GM10266 (cell line): ENCODE results near the gene OCA2.
"Not testable (repeated sequence)": the region's sequence is repeated elsewhere in the genome, so short reads cannot be mapped to it uniquely, and the experiment has no call there.

Experiments
- DNase-seq: peaks from one replicate; pipeline ENCODE4 v3.0.0; 2012; ENCODE audit errors: extremely low spot score
- TF ChIP-seq, protein P1 (sequence below): IDR thresholded peaks from 2 replicates; pipeline ENCODE4 v1.5.1; 2012; ENCODE audit warnings: mild to moderate bottlenecking, low read depth; ENCODE audit not compliant: control insufficient read depth, insufficient read depth; ENCODE audit errors: missing control alignments

The OCA2 gene

DNA sequence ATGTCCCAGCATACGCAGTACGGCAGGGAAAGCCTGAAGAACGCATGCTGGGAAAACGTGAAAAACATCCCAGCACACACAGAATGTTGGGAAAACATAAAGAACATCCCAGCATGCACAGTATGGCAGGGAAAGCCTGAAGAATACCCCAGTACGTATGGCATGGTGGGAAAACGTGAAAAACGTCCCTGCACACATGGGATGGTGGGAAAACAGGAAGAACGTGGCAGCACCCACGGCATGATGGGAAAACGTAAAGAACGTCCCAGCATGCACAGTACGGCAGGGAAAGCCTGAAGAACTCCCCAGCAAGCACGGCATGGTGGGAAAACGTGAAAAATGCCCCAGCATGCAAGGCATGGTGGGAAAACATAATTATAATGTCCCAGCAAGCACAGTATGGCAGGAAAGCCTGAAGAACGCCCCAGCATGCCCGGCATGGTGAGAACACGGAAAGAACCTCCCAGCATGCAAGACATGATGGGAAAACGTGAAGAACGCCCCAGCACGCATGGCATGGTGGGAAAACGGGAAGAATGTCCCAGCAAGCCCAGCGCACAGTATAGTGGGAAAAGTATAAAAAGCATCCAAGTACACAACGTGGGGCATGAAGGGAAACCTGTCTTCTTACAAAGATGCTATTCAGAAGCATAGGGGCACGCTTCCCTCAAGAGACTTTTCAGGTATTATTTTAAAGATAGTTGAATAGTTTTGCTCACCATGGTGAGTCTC, 128.3 kb downstream of the OCA2 start:
- DNase-seq: no peak
- TF ChIP-seq, protein P1, sequence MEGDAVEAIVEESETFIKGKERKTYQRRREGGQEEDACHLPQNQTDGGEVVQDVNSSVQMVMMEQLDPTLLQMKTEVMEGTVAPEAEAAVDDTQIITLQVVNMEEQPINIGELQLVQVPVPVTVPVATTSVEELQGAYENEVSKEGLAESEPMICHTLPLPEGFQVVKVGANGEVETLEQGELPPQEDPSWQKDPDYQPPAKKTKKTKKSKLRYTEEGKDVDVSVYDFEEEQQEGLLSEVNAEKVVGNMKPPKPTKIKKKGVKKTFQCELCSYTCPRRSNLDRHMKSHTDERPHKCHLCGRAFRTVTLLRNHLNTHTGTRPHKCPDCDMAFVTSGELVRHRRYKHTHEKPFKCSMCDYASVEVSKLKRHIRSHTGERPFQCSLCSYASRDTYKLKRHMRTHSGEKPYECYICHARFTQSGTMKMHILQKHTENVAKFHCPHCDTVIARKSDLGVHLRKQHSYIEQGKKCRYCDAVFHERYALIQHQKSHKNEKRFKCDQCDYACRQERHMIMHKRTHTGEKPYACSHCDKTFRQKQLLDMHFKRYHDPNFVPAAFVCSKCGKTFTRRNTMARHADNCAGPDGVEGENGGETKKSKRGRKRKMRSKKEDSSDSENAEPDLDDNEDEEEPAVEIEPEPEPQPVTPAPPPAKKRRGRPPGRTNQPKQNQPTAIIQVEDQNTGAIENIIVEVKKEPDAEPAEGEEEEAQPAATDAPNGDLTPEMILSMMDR: no peak

DNA sequence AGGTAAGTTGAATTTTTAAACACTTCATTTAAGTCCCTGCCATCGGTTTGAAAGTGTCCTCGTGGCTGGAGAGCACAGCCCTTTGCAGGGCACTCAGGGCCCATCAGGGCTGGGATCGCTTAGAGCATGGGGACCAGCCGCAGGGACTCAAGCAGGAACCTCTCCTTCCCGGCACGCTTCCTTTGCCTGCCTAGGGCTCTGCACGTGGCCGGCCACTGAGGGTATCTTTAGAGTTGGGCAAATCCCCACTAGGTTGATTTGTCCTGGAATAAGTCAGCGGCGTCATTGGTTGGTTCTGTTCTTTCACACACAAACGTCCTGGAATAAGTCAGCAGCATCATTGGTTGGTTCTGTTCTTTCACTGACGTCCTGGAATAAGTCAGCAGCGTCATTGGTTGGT, 131.6 kb downstream of the OCA2 start:
- TF ChIP-seq, protein P1: no peak
- DNase-seq: no peak

DNA sequence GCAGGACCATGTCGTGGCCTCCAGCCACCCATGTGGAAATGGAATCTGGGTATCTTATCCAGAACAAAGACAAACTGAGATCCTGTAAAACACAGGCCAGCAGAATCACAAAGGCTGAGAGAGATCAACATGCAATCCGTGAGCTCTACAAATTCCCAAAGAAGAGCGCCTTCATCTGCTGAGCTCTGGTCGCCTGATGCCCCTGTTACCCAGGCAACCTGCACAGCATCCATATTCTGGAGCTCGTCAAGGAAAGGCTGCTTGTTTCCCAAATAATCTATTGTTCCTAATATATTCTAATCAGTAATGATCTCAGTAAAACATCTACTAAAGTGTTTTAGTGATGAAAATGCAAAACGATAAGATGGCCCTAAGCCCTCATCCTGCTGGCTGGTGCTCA, 133.6 kb downstream of the OCA2 start:
- DNase-seq: no peak
- TF ChIP-seq, protein P1: no peak

DNA sequence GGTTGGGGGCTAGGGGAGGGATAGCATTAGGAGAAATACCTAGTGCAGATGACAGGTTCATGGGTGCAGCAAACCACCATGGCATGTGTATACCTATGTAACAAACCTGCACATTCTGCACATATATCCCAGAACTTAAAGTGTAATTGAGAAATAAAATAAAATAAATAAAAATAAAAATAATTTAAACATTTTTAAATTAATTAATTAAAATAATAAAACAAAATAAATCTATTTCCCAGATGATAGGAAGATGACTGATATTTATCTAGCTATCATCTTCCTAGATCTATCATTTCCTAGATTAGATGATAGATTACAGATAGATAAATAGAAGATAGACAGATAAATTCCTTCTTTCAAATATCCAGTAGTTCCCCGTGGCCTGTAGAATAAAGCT, 137.3 kb downstream of the OCA2 start:
- TF ChIP-seq, protein P1: no peak
- no peak for DNase-seq

DNA sequence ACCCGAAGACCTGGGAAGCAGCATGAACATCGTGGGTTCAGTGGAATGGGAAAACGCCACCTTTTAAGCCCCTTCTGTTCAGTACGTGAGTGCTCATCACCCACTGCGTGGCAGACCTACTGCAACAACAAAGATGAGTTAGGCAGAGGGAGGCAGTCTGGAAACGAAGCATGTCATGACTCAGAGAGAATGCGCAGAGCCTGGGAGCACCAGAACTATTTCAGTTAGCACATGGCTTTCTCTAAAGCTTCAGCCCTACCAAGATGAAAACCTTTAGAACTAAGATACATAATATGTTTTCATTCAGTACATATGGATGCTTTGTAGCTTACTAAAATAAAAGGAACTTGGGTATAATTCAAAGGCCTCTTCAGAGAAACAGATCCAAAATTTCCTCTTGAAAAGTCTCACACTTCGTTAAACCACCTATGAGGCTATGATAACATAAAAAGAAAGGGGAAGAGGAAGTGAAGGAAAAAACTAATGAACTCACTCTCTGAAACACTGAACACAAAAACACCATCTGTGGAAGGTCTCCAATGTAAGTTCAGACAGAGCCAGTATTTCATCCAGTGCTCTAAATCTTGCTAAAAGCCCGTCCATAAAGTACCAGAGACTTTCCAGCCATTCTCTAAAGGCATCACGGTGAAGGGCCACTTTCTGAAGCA, 140.1 kb downstream of the OCA2 start:
- no peak for DNase-seq
- TF ChIP-seq, protein P1: no peak

DNA sequence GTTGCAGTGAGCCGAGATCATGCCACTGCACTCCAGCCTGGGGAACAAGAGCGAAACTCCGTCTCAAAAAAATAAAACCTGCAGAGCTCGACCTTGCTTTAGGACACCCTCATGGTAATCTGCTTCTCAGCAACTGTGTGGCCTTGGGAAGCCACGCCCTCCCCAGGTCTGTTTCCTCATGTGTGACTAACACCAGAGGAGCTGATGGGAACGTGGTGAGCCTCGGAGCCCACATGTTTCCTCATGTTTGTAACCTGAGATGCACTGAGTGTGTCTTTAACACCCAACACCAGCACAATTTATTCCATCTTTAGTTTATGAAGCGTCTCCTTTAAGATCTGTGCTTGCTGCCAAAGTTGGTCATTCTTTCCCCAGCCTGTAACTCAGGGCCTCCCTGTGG, 142.8 kb downstream of the OCA2 start:
- TF ChIP-seq, protein P1: no peak
- no peak for DNase-seq

DNA sequence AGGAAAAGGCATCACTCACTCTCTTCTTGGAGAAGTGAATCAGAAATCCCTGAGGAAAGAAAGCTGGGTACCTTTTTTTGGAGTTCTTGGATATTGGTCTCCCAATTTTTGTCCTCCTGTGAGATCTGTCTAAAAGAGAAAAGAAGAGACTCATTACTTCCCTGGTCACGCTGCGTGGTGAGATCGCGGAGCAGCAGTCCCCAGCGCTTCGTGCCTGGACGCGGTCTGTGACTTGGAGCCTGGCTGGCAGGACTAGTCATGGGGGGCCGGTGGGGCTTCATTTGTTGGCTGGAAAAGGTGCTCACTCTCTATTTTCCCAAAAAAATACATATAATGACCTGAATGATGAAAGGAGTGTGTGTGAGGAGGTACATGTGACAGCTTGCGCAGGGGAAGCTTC, 144.0 kb downstream of the OCA2 start:
- TF ChIP-seq, protein P1: no peak
- no peak for DNase-seq

DNA sequence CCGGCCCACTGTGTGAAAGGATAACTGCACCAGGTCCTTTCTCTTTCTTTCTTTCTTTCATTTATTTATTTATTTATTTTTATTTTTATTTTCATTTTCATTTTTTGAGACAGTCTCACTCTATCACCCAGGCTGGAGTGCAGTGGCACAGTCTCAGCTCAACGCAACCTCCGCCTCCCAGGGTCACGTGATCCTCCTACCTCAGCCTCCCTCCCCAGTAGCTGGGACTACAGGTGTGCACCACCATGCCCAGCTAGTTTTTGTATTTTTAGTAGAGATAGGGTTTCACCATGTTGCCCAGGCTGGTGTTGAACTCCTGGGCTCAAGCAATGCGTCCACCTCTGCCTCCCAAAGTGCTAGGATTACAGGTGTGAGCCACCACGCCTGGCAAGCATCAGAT, 146.5 kb downstream of the OCA2 start:
- not testable (repeated sequence) for DNase-seq
